Tibial artery (tissue), 4 donors: ENCODE data around the gene NT5DC2.

ENCODE experiments used
- DNase-seq, 2 donors: peaks; one replicate each; pipeline ENCODE4 v3.0.0-alpha.2; 2019
- H3K27ac ChIP-seq, 2 donors: fragments of 200-600 bp; sonication (generic) in 1 of 2; 1 replicate in 1 of 2; 2 replicates in 1 of 2; pipeline ENCODE4 v1.5.1; 2018 to 2019; ENCODE audit warnings: mild to moderate bottlenecking in 1 of 2
- H3K27me3 ChIP-seq, 2 donors: fragments of 200-600 bp; sonication (generic) in 1 of 2; one replicate each; pipeline versions ENCODE4 v1.5.1 to v1.6.0; 2016 to 2019
- H3K36me3 ChIP-seq, 3 donors: fragments of 200-600 bp; sonication (generic) in 2 of 3; one replicate each; pipeline ENCODE4 v1.5.1; 2016 to 2019; ENCODE audit warnings: mild to moderate bottlenecking in 2 of 3
- H3K4me1 ChIP-seq, 4 donors: fragments of 200-600 bp; sonication (generic) in 2 of 4; 1 replicate in 3 of 4; 2 replicates in 1 of 4; pipeline ENCODE4 v1.5.1; 2016 to 2019
- H3K4me3 ChIP-seq, 2 donors: fragments of 200-600 bp; sonication (generic) in 1 of 2; 1 replicate in 1 of 2; 2 replicates in 1 of 2; pipeline ENCODE4 v1.5.1; 2018 to 2019; ENCODE audit warnings: mild to moderate bottlenecking in 2 of 2
- H3K9me3 ChIP-seq, 3 donors: fragments of 200-600 bp; sonication (generic) in 1 of 3; one replicate each; pipeline ENCODE4 v1.5.1; 2016 to 2019
- CTCF ChIP-seq, 2 experiments: fragments of 200-600 bp in 1 of 2; fragments of 450-650 bp in 1 of 2; IDR thresholded peaks; one replicate each; pipeline ENCODE4 v1.5.1; 2017 to 2019; ENCODE audit warnings: antibody characterized with exemption in 2 of 2, mild to moderate bottlenecking in 1 of 2, moderate library complexity in 1 of 2
- intact Hi-C: fragments of 100-400 bp; cut with DNase I; formaldehyde crosslinking; loops from one replicate; pipeline ENCODE4 v1.15.0; 2023; ENCODE audit warnings: low total_unique reads

The NT5DC2 gene

GRCh38 chr3:52554026-52554755 is 20.5 kb upstream of the NT5DC2 start:
- Histone ChIP-seq H3K36me3 (peaks cover 53 to 87% (median 63%) of the 10 kb centered on the region in 3 donors), H3K4me1 (no peaks in the 10 kb centered on the region), H3K9me3 (no peaks in the 10 kb centered on the region), H3K27me3 (no peaks in the 10 kb centered on the region), H3K4me3 (no peak overlapping the region), H3K27ac (no peak overlapping the region)
- intact Hi-C loops: no loop called here
- no peak for DNase-seq
- TF ChIP-seq CTCF (IDR thresholded peaks at IDR 0.05): no peak

GRCh38 chr3:52552089-52552488 is 18.4 kb upstream of the NT5DC2 start:
- Histone ChIP-seq H3K36me3 (peaks cover 59 to 87% (median 64%) of the 10 kb centered on the region in 3 donors), H3K27ac (no peak overlapping the region)

GRCh38 chr3:52551118-52551517 is 17.5 kb upstream of the NT5DC2 start:
- H3K9me3 ChIP-seq: no peaks in the 10 kb centered on the region
- H3K27me3 ChIP-seq: no peaks in the 10 kb centered on the region
- H3K4me1 ChIP-seq: no peaks in the 10 kb centered on the region
- peaks cover 62 to 87% (median 70%) of the 10 kb centered on the region in 3 donors for H3K36me3 ChIP-seq
- intact Hi-C loops: no loop called here
- no peak overlapping the region for H3K27ac ChIP-seq
- DNase-seq: no peak
- no peak overlapping the region for H3K4me3 ChIP-seq
- TF ChIP-seq CTCF (IDR thresholded peaks at IDR 0.05): no peak

More at GRCh38 chr3:52552089-52552488, 18.4 kb upstream of the NT5DC2 start:
- H3K27me3 ChIP-seq: no peaks in the 10 kb centered on the region
- H3K4me3 ChIP-seq: no peak overlapping the region
- no peaks in the 10 kb centered on the region for H3K4me1 ChIP-seq
- intact Hi-C loops: no loop called here
- no peaks in the 10 kb centered on the region for H3K9me3 ChIP-seq
- no peak for TF ChIP-seq CTCF (IDR thresholded peaks at IDR 0.05)
- no peak for DNase-seq

GRCh38 chr3:52547143-52547542 is 13.5 kb upstream of the NT5DC2 start:
- peaks cover 44 to 69% (median 58%) of the 10 kb centered on the region in 3 donors for H3K36me3 ChIP-seq
- no peaks in the 10 kb centered on the region for H3K4me1 ChIP-seq
- H3K27ac ChIP-seq: no peak overlapping the region
- no peak for DNase-seq
- no peaks in the 10 kb centered on the region for H3K27me3 ChIP-seq
- H3K9me3 ChIP-seq: no peaks in the 10 kb centered on the region
- intact Hi-C loops: no loop called here
- no peak for TF ChIP-seq CTCF (IDR thresholded peaks at IDR 0.05)
- H3K4me3 ChIP-seq: no peak overlapping the region

- H3K27me3 ChIP-seq: no peaks in the 10 kb centered on the region
- no peak overlapping the region for H3K4me3 ChIP-seq
- no peak for DNase-seq
- TF ChIP-seq CTCF (IDR thresholded peaks at IDR 0.05): no peak
- H3K4me1 ChIP-seq: peaks cover 0 to 1% (median 0%) of the 10 kb centered on the region in 4 donors
- peaks cover 37 to 68% (median 51%) of the 10 kb centered on the region in 3 donors for H3K36me3 ChIP-seq
- intact Hi-C loops: no loop called here
- H3K9me3 ChIP-seq: no peaks in the 10 kb centered on the region
- no peak overlapping the region for H3K27ac ChIP-seq
These were observed 12.6 kb upstream of the NT5DC2 start for GRCh38 chr3:52546111-52546901.
